H1 (cell line): ENCODE measurements around the gene CCDC192. TPM values are rescaled to one million over a fixed set of nuclear protein-coding genes. Genes with fewer than 3 reads are reported as not detected.

Source experiments
- CBX5 ChIP-seq: fragments of 300-800, 300-1000 bp; sonication (generic); IDR thresholded peaks from 2 replicates; pipeline ENCODE4 v1.7.1; 2016; ENCODE audit warnings: antibody characterized with exemption, low read length, low read depth
- EP300 ChIP-seq, 2 experiments: IDR thresholded peaks; 1 replicate in 1 of 2; 2 replicates in 1 of 2; pipeline ENCODE4 v1.6.1; 2011 to 2012; ENCODE audit warnings: low read depth in 2 of 2, low read length in 2 of 2, mild to moderate bottlenecking in 2 of 2, borderline replicate concordance in 1 of 2, inconsistent platforms in 1 of 2, moderate library complexity in 1 of 2
- HDAC6 ChIP-seq: IDR thresholded peaks from one replicate; pipeline ENCODE4 v1.7.1; 2012; ENCODE audit warnings: low read depth, mild to moderate bottlenecking, inconsistent platforms, low read length, moderate library complexity
- SP1 ChIP-seq: IDR thresholded peaks from 2 replicates; pipeline ENCODE4 v1.6.1; 2011; ENCODE audit warnings: low read depth, low read length
- ZNF274 ChIP-seq: IDR thresholded peaks from 2 replicates; pipeline ENCODE4 v1.7.0; 2012; ENCODE audit warnings: low read length, borderline replicate concordance; ENCODE audit errors: extremely low read depth
- polyA plus RNA-seq, 7 experiments: library from polyadenylated mRNA; depleted of rRNA in 3 of 7; stranded (reverse) in 5 of 7; unstranded in 2 of 7; fragments of >200 nt in 5 of 7; fragments of 200-250 nt in 2 of 7; gene quantifications; 1 replicate in 5 of 7; 2 replicates in 1 of 7; 4 replicates in 1 of 7; pipeline versions ENCODE4 v1.2.1 to v1.2.3, GENCODE V29; 2011 to 2013; ENCODE audit warnings: missing spikeins in 2 of 7, mixed read lengths in 2 of 7
- total RNA-seq: library from RNA; stranded (reverse); fragmentation: NEBNext Ultra II Directional; extraction: Animal tissue kit (Norgen Biotek cat#: 25700); gene quantifications from 2 replicates; pipeline ENCODE4 v1.2.1, GENCODE V29; 2021

CCDC192 gene
- total and polyA plus RNA-seq, 2 of the 8 experiments (the other 6 are each of a cell fraction or from before 2014, with no cell fraction given): 0.61 TPM; not detected in 1

GRCh38 chr5:127680595-127680994 lies 22.6 kb upstream of the CCDC192 start (continued):
- TF ChIP-seq HDAC6 (no peak), CBX5 (no peak), SP1 (no peak), EP300 (IDR thresholded peaks at IDR 0.05; ENCODE audit: borderline replicate concordance in 1 of 2, low read depth in 2 of 2, low read length in 2 of 2) (no peak), ZNF274 (no peak)
